HG03066 (cell line): ENCODE data around the gene OVOL2.
"Not testable (repeated sequence)": the region's sequence is repeated elsewhere in the genome, so short reads cannot be mapped to it uniquely, and the experiment has no call there.

Experiments used
- ATAC-seq: cut with Tn5 transposase; IDR thresholded peaks from one replicate; pipeline ENCODE4 v1.9.1; 2021; ENCODE audit warnings: low read depth; ENCODE audit not compliant: unreplicated experiment

OVOL2 gene

GRCh38 chr20:18058661-18059467 is 1.1 kb upstream of the OVOL2 start:
- no peak for ATAC-seq

GRCh38 chr20:18057994-18058349 is 256 bp upstream of the OVOL2 start:
- no peak for ATAC-seq

DNA sequence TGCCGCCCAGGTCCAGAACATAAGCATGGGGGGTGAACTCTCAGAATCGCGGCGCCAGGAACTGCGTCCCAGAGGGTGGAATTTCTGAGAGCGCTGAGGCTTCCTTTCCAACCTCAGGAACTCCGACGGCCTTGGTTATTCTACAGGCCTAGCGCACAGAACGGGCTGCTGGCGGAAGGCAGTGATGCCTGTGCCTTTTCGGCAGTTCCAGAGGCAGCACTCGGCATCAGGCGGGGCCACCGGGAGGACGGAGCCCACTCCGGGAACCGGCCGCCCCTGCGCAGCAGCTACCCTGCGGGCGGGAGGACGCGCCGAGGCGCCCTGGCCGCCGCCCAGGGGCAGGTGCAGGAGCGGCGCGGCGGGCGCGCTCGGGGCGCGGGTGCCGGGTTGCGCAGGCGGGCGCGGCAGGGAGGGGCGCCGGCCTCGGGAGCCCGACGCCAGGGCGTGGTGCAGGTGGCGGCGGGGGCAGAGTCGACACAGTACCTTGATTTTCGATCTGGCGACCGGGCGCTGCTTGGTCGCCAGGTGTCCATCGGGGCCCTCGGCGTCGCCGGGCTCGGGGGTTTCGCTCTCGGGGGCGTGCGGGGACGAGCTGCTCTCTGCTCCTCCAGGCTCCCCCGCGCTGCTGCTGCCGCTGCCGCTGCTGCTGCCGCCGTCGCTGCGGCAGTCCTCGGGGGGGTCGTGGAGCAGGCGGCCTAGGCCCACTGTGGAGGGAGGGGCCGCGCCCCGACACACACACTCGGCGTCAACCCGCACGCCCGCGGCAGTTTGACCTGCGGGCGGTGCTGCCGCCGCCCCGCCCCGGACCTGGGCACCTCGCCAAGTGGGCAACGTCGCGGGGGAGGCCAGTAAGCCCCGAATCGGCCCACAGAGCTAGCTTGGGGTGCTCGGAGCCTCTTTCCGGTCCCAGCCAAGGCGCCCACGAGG is 1.3 kb downstream of the OVOL2 start:
- no peak for ATAC-seq

DNA sequence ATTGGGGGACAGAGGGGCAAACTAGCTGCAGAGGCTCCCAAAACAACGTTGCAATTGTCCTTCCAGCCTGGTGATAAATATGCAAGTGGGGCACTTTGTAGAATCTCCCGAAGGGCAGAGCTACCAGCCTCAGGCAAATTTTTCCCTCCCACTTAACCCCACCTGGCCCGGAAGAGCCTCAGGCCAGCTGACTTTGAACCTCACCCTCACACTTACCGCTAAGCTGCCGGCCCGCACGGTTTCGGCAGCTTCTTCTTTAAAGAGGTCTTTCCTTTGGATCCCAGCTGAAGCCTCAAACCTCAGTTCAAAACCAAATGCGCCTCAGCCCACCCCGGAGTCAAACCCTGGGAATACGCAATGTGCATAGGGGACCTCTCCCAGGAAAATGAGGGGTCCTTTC is 2.5 kb downstream of the OVOL2 start:
- no peak for ATAC-seq

DNA sequence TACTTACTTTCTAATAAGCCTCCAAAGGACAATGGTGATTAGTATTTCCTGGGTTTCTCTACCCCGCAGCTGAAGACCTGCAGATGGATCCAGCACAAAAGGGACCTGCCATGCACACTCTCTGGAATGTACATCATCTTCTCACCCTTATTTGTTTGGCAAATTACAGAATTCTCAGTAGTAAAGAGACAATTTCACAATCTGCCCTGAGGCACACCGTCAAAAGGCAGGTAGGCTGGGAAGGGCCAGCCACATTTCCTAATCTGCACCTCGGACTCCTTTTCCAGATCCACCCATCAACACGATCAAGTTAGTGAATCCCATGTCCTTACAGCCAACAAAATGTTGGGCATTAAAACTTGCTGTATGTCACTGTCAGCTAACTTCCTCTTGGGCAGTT is 4.9 kb downstream of the OVOL2 start:
- ATAC-seq, result no peak

- ATAC-seq, result no peak
Measured at GRCh38 chr20:18050628-18051027, 7.1 kb downstream of the OVOL2 start.

DNA sequence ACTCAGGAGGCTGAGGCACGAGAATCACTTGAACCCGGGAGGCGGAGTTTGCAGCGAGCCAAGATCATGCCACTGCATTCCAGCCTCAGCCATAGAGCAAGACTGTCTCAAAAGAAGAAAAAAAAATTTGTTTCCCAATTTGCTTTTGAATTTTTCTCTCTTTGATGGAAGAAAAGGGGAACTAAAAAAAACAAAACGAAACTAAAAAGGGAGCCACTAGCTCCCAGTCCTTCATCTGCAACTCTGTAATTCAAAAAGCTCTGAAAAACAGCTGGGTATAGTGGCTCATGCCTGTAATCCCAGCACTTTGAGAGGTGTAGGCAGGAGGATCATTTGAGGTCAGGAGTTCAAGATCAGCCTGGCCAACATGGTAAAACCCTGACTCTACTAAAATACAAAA is 9.5 kb downstream of the OVOL2 start:
- no peak for ATAC-seq

DNA sequence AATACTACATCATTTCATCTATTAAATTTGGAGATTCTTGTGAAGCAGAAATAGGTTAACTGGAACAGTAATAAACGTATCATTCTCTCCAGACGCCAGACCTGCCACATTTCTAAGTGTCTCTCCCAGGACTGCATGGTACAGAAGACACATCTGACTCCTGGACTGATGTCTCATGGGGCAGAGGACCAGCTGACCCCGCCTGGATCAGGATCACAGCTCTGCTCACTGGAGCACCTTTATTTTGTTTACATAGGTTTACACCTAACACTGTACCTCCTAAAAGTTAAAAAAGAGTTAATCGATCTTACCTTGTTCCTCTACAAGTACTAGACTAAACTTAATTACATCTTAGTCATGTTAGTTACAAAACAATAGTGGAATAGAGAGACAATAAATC is 11.2 kb downstream of the OVOL2 start:
- no peak for ATAC-seq

DNA sequence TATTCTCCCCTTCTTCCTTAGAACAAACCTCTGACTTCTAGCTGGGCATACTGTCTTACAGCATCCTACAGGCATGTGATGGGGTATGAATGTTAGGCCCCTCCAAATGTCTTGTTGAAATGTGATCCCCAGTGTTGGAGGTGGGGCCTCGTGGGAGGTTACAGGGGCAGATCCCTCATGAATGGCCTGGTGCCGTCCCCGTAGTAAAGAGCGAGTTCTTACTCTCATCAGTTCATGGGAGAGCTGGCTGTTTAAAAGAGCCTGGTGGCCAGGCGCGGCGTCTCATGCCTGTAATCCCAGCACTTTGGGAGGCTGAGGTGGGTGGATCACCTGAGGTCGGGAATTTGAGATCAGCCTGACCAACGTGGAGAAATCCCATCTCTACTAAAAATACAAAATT is 15.5 kb downstream of the OVOL2 start:
- no peak for ATAC-seq

GRCh38 chr20:18041462-18041861 is 16.3 kb downstream of the OVOL2 start:
- ATAC-seq, result no peak

DNA sequence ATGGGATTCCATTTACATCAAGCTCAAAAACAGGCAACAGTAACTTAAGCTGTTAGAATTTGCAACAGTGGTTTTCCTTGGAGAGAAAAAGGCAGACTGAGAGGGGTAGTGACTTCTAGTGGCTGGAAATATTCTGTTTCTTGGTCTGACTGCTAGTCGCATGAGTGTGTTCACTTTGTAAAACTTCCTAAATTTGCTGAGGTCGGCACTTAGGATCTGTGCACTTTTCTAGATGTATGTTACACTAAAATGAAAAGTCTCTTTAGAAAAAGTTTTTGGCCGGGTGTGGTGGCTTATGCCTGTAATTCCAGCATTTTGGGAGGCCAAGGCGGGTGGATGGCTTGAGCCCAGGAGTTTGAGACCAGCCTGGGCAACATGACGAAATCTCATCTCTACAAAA is 18.7 kb downstream of the OVOL2 start:
- no peak for ATAC-seq

DNA sequence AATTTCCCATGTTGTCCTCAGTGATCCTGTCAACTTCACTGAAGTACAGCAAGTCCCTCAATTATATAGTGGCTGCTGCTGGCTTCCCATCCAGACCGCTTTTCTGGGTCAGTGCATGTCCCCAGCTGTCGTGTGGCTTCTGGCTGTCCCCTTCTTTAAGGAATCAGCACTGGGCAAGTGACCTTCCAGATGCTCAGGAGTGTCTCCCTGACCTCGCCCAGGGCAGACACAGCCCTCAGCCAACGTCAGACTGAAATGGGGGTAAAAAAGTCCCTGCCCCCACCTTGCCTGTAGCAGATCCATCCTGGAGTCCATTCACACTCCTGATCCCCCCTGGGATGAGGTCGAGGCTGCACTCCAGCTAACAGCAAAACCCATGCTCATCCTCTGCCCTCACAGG is 23.7 kb downstream of the OVOL2 start:
- no peak for ATAC-seq

DNA sequence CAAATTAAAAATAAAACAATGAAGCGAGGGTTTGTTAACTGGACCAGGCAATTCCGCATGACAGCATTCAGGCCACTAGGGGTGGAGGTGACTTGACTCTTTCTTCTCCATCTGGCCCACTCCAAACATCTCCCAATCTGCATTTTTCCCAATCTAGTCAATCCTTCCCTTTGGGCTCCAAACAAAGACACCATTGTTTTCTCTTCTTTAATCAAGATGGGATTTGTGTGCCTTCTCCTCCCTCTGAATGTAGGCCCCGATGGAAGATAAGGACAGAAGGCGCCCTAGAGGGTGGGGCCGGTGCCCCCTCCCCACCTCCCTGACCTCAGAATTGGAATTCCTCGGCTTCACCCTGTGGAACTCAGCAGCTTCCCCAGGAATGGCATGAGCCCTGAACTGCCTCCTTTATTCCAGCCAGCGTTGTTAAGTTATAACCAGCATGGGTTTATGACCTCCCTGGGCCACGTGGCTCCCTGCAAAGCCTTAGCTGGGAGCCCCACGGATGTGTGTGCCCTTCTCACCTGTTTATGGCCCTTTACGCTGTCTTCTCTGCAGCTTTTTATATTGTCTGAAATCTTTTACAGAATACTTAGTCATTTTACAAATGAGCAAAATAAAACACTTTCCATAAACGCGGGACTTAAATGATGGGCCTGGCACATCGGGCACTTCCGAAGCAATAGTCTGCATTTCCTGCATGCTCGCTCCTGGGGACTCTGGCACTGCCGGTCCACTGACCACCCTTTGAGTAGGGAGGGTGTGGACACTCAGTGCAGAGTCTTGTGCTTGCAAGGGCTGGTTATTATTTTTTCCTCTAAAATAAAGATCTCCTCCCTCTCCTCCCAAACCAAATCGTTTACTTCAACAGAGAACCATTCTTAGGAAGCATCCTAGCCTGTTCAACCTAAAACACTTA is 24.5 kb downstream of the OVOL2 start:
- ATAC-seq, result no peak

GRCh38 chr20:18031888-18032509 is 25.7 kb downstream of the OVOL2 start:
- ATAC-seq, result no peak

DNA sequence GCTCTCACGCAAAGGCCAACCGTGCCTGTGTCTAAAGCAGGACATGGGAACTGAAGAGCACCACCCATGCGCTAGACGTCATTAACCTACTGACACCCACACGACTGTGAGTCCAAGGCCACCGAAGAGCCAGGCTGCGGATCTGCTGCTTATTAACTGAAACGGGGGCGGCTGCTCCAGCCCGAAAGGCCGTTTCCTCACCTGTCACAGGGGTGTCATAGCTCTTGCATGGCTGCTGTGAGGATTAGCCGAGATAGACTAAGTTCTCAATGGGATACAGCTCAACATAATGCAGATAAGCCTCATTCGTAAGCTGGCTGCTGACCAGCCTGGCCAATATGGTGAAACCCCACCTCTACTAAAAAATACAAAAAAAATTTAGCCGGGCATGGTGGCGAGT is 26.7 kb downstream of the OVOL2 start:
- ATAC-seq, result no peak

DNA sequence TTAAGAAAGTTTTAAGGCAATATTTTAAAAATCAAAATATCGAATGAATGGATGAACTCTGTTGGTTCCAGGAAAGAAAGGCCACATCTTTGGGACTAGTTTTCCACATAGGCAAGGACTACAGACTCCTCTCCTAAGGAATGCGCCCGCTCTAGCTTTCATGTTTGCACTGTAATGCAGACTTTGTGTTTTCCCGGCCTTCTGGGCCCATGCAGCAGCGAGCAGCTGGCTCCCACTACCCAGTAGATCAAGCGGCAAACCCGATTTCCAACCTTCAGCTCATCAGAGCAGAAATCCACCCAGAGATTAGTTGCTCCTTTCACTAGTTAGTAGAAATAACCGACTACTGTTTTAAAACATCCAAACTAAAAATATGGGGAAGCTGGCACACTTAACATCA is 27.7 kb downstream of the OVOL2 start:
- no peak for ATAC-seq

DNA sequence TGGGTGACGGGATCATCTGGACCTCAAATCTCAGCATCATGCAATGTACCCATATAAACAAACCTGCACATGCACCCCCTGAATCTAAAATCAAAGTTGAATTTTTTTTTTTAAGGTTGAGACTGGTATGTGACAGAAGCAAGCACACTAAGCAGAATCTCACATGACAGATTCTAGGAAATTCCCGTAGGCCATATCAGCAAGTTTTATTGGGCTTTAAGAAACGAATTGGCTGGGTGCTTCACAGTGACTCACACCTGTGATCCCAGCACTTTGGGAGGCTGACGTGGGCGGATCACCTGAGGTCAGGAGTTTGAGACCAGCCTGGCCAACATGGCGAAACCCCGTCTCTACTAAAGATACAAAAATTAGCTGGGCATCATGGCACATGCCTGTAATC is 30.7 kb downstream of the OVOL2 start:
- ATAC-seq, result not testable (repeated sequence)

- ATAC-seq, result no peak
Measured at GRCh38 chr20:18024606-18025127, 33.0 kb downstream of the OVOL2 start.

DNA sequence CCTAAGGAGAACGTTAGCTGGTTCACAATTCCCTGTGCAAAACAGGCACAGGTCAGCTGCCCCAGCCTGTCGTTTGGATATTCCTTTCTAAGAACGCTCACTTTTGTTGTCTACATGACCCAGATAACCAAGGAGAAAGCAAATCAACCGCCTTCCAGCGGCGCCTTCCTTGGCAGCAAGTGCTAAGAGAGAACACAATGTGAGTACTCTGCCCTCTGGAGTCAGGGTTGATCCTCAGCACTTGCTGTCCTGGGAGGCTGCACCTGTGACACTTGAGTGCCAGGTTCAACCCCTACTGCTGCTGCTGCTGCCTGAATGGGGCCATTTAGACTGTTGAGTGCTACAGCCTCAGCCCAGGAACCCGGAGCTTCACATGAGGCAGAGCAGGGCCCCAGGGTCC is 36.8 kb downstream of the OVOL2 start:
- ATAC-seq, result no peak

GRCh38 chr20:18019068-18019467 is 38.6 kb downstream of the OVOL2 start:
- peak; percentile 66 for ATAC-seq
